Central memory CD4-positive, alpha-beta T cell (primary cell): ENCODE results near the gene CACNG4.

ENCODE experiments used
- DNase-seq: peaks from one replicate; pipeline ENCODE4 v3.0.0; 2022

CACNG4 gene

GRCh38 chr17:66944351-66945146 lies 20.0 kb upstream of the CACNG4 start:
- DNase-seq, result no peak

DNA sequence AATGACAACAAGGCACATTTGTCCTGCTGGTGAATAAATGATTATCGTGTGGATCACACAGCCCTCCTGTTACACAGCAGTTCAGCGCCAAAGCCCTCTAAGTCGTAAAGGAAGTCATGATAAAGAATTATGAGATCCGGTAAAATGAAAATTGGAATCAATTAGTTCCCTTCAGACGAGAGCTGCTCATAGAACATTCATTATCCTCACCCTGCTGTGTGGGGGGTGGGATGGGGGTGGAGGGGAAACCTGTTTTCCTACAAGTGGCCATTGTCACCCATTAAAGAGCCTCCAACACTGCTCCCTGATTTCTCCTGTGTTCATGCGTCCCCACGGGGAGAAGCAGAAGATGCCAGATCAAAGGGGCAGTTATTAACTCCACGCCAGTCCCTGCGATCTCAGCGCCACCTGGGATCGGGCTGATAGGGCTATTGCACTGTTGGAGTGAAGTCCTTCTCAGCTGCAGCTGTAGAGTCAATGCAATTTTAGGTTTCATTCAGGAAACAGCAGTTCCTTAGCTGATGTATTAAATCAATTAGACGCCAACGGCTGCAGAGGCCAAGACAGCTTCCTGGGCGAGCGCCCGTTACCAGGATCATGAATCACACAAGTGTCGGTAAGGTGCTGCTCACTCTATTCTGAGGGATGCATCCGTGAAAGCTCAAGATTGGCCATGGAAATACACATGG lies 19.2 kb upstream of the CACNG4 start:
- DNase-seq, result no peak

- DNase-seq, result no peak
Measured at GRCh38 chr17:66946251-66946650, 18.3 kb upstream of the CACNG4 start.

DNA sequence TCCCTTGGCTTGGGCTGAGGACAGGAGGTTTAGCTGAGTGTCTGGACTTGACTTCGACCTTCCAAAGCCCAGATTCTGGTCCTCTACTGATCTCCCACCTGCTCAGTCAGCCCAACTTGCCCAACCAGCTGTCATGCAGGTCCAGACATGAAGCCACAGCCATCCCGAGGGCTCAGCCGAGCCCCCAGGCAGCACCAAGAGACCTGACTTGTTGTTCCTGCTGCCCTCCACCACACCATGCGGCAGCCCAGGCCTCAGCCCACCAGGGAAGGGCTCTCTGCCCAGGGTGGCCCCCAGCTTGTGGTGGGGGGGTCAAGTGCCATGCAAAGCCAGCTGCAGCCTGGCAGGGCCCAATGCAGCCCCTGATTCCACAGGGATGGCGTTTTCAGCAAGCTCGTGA lies 17.2 kb upstream of the CACNG4 start:
- no peak for DNase-seq

DNA sequence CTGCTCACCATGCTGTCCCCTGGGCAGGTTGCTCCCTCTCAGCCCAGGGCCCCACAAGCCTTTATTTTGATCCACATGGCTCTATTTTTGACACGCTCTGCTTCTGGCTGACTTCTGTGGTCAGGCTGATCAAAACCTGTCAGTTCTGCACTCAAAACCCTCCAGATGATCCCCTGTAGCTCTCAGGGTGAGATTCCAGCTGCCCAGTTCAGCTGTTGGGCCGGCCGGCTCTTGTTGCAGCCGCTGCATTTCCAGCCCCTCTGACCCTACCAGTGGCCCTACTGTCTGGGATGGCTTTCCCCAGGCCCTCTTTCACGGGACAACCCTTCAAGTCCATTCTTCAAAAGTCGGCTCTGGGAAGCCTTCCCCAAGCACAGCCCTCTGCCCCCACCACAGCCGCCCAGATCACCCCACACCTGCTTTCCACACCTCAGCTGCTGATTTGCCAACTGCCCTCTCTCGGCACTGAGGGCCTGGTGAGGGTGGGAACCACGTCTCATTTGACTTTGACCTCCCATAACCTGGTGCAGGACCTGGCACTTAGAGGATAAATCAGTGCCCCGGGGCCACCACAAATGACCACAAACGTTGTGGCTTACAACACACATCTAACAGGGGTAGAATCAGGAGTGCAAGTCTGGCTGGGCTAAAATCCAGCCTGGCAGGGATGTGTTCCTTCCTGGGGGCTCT lies 16.3 kb upstream of the CACNG4 start:
- no peak for DNase-seq

GRCh38 chr17:66949501-66949900 lies 15.0 kb upstream of the CACNG4 start:
- no peak for DNase-seq

- DNase-seq, result no peak
Measured at GRCh38 chr17:66950325-66950724, 14.2 kb upstream of the CACNG4 start.

DNA sequence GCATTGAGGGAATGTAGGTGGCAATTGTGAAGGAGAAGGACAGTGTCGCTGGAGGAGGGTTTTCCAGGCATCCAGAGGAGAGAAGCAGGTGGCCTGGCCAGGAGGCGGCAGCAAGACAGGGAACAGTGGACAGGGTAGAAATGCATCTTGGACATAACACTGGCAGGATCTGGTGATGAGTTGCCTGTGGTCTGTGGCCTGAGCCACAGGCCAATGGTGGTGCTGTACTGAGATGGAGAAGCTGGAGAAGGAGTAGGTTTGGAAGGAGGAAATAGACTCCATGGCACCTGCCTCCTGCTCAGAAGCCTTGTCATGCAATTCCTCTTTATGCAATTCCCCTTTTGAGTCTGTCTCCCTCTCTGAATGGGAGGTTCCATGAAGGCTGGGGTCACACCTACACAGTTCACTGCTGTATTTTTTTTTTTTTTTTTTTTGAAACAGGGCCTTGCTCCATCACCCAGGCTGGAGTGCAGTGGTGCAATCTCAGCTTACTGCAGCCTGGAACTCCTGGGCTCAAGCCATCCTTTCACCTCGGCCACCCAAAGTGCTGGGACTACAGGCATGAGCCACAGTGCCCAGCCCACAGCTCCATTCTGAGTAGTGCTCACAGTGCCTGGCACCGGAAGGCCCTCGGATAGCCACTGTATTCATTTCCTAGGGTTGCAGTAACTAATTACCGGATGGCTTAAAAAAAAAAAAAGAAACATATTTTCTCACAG lies 13.5 kb upstream of the CACNG4 start:
- DNase-seq, result no peak

GRCh38 chr17:66951605-66951953 lies 12.9 kb upstream of the CACNG4 start:
- DNase-seq, result no peak

- no peak for DNase-seq
Measured at GRCh38 chr17:66952031-66952524, 12.4 kb upstream of the CACNG4 start.

DNA sequence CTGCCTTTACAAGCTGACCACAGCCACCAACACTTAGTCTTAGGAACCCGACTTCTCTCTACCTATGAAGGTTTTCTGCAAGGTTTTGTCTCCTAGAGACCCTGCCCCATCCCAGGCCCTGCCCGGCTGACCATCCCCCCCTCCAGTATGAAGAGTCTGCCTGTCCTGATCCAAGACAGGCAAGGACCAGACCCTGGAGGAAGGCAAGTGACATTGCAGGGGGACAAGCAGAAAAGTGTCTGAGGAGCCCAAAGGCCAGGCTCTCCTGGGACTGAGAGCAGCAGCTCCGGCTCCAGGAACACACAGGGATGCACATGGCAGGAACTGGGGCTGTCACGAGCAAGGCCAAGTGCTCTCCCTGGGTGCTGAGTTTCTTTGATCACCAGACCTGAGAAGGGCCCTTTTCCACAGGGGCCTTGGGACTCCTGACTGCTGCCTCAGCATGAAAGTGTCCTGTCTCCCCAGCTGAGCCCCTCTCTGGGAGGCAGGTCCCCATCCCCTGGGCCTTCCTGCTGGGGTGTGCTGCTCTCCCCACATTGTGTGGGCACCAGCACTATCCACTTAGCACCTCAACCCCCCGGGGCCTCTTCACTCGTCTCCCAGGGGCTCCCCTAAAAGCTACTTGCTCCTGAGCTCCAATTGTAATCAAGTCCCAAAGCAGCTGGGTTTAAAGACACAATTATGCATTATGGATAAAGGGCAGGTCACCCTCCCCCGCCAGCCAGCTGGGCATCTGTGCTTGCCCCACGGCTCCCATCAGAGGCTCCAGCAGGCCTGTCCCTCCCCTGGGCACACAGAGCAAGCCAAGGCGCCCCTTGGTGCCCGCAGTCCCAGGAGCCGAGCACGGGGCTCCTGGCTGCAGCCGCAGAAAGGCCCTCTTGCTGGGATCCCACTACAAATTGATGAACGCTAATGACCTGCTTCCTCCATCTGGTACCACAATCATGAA lies 11.6 kb upstream of the CACNG4 start:
- DNase-seq, result no peak

DNA sequence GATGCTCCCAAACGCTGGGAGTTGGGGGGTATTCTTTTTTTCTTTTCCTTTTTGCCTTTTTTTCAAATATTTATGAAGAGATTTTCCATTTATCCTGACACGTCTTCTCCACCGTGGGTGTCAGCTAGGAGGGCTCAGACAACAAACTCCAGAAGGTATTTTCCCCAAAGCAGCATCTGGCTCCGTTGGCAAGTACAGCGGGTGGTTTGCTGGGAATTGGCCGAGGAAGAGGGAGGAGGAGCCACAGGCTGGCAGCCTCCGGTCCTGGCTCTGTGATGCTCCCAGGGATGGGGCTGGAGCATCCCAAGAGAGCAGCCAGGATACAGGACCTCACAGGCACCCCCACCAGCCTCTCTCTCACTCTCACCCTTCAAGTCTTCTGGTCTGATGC lies 10.9 kb upstream of the CACNG4 start:
- no peak for DNase-seq

DNA sequence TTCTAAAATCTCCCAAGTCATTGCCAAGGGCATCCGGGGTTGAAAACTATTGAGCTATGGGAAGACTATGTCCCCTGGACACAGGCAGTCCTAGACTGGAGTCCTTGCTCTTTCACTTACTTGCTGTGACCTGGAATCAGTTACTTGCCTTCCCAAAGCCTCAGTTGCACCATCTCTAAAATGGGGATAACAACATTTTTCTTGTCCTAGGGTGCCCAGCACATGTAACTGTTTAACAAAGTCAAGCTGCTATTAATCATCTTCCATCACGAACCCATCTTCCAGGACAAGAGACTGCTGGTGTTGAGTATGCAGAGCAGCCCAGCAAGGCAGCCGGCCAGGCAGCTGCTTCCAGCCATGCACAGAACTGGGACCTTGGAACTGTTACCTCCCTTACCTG lies 9.9 kb upstream of the CACNG4 start:
- DNase-seq, result no peak

- no peak for DNase-seq
Measured at GRCh38 chr17:66955821-66956220, 8.7 kb upstream of the CACNG4 start.

DNA sequence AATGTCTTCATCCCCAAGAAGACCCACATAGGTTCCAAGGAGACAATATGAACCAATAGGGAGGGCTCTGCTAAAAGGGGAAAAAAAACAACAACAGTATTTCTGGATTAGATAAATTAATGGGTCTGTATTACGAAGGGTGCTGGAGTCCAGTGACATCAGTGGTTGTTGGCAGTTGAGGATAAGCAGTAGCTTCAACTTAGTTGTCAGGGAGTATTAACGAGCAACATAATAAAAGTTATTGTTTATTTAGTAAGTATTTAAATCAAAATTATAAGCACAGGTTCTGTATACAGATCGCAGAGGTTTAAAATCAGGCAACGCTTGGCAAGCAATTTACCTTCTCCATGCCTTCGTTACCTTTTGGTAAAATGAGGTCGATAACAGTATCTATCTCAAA lies 7.6 kb upstream of the CACNG4 start:
- no peak for DNase-seq

- no peak for DNase-seq
Measured at GRCh38 chr17:66957343-66957742, 7.2 kb upstream of the CACNG4 start.

- no peak for DNase-seq
Measured at GRCh38 chr17:66957951-66958579, 6.4 kb upstream of the CACNG4 start.

- DNase-seq, result no peak
Measured at GRCh38 chr17:66959641-66960375, 4.7 kb upstream of the CACNG4 start.

DNA sequence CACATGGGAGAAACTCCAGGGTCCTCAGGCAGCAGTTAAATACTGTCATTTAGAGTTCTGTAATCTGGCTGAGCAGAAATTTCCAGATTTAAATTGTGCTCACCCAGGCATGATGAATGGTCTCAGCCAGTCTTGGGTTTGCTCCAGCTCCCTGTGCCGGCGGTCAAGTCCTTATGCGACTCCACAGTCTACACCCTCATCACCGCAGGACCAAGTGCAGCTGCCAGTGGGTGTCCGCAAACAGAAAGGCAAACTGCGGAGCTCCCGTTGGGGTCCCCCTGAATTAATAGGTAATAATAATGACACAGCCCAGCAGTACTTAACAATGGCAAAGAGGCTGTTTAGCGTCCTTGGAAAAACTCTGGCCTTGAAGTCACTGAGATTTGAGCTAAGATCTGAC lies 3.9 kb upstream of the CACNG4 start:
- DNase-seq, result no peak

GRCh38 chr17:66963521-66963908 lies 992 bp upstream of the CACNG4 start:
- DNase-seq, result no peak
